ENCODE results near the gene SMDT1. TPM values are rescaled to one million over a fixed set of nuclear protein-coding genes. Genes with fewer than 3 reads are reported as not detected.

Gene SMDT1, protein sequence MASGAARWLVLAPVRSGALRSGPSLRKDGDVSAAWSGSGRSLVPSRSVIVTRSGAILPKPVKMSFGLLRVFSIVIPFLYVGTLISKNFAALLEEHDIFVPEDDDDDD
- total RNA-seq = 100 to 1,000 TPM; 145 to 148 TPM
- long read RNA-seq, transcript SMDT1-201 (3 exons, 1,567 nt) = major isoform, 73 of 78 reads
- long read RNA-seq, partial matches to known transcripts = 0 of 78 reads
- long read RNA-seq, other reads (novel, unspliced or antisense) = 1 of 78 reads

GRCh38 chr22:42079319-42080251 lies at the start of gene SMDT1:
Gene SMDT1, plus strand, starts transcription at chr22:42079700. Its CDS starts 69 bp downstream, at chr22:42079769.
- ATAC-seq = peak; percentile 85
- intact Hi-C loops (cut with DNase I, micrococcal nuclease) = no loop called here
- peak; percentile 99 for DNase-seq

GRCh38 chr22:42033263-42034181 lies 46.0 kb upstream of the SMDT1 start:
- intact Hi-C loops (cut with DNase I, micrococcal nuclease) = no loop called here
- DNase-seq = no peak
- ATAC-seq = no peak

- intact Hi-C loops (cut with DNase I, micrococcal nuclease) = no loop called here
- no peak for DNase-seq
- no peak for ATAC-seq
Measured at GRCh38 chr22:42035256-42035655, 44.2 kb upstream of the SMDT1 start.

GRCh38 chr22:42039271-42039670 lies 40.2 kb upstream of the SMDT1 start:
- ATAC-seq (no peak), DNase-seq (no peak)
- intact Hi-C loops (cut with DNase I, micrococcal nuclease) = no loop called here

DNA sequence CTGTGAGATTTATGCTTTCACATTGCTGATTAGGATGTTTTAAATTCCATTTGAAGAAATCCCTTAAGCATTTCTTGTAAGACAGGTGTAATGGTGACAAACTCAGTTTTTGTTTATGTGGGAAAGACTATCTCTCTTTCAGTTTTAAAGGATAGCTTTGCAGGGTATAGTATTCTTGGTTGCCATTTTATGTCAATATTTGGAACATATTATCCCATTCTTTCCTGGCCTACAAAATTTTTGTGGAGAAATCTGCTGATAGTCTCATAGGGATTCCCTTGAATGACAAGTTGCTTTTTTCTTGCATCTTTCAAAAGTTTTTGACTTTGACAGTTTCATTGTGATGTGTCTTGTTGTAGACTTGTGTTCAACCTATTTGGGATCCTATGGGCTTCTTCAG lies 37.7 kb upstream of the SMDT1 start:
- no peak for DNase-seq
- intact Hi-C loops (cut with DNase I, micrococcal nuclease) = no loop called here
- ATAC-seq = no peak

GRCh38 chr22:42050641-42051180 lies 28.8 kb upstream of the SMDT1 start:
- ATAC-seq (no peak), DNase-seq (no peak)
- intact Hi-C loops (cut with DNase I, micrococcal nuclease) = no loop called here

DNA sequence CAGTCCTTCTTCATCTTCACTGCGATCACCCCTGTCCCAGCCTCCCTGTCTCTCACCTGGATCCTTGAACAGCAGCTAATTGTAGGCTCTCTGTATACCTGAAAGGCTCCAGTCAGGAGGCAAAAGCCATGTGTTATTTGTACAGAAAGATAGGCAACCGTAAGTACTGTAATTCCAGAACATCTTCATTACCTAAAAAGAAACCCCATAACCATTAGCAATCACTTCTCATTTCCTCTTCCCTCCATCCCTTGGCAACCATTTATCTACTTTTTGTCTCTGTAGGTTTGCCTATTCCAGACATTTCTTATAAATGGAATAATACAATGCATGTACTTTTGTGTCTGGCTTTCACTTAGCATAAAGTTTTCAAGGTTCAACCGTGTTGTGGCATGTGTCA lies 26.7 kb upstream of the SMDT1 start:
- ATAC-seq = no peak
- intact Hi-C loops (cut with DNase I, micrococcal nuclease) = no loop called here
- no peak for DNase-seq

- no peak for ATAC-seq
Measured at GRCh38 chr22:42056757-42057511, 22.6 kb upstream of the SMDT1 start.

GRCh38 chr22:42060489-42060888 lies 19.0 kb upstream of the SMDT1 start:
- no peak for DNase-seq
- intact Hi-C loops (cut with DNase I, micrococcal nuclease) = no loop called here

More at GRCh38 chr22:42056757-42057511, 22.6 kb upstream of the SMDT1 start:
- no peak for DNase-seq
- intact Hi-C loops (cut with DNase I, micrococcal nuclease) = no loop called here

GRCh38 chr22:42061041-42061440 lies 18.5 kb upstream of the SMDT1 start:
- ATAC-seq = no peak
- intact Hi-C loops (cut with DNase I, micrococcal nuclease) = no loop called here
- no peak for DNase-seq

More at GRCh38 chr22:42060489-42060888, 19.0 kb upstream of the SMDT1 start:
- ATAC-seq = no peak

GRCh38 chr22:42062506-42063170 lies 16.9 kb upstream of the SMDT1 start:
- intact Hi-C loops (cut with DNase I, micrococcal nuclease) = no loop called here
- DNase-seq (no peak), ATAC-seq (no peak)

GRCh38 chr22:42064629-42065028 lies 14.9 kb upstream of the SMDT1 start:
- ATAC-seq (peak; percentile 93), DNase-seq (no peak)

GRCh38 chr22:42065438-42066125 lies 13.9 kb upstream of the SMDT1 start:
- intact Hi-C loops (cut with DNase I, micrococcal nuclease) = no loop called here
- ATAC-seq = no peak
- no peak for DNase-seq

More at GRCh38 chr22:42064629-42065028, 14.9 kb upstream of the SMDT1 start:
- intact Hi-C loops (cut with DNase I, micrococcal nuclease) = no loop called here

DNA sequence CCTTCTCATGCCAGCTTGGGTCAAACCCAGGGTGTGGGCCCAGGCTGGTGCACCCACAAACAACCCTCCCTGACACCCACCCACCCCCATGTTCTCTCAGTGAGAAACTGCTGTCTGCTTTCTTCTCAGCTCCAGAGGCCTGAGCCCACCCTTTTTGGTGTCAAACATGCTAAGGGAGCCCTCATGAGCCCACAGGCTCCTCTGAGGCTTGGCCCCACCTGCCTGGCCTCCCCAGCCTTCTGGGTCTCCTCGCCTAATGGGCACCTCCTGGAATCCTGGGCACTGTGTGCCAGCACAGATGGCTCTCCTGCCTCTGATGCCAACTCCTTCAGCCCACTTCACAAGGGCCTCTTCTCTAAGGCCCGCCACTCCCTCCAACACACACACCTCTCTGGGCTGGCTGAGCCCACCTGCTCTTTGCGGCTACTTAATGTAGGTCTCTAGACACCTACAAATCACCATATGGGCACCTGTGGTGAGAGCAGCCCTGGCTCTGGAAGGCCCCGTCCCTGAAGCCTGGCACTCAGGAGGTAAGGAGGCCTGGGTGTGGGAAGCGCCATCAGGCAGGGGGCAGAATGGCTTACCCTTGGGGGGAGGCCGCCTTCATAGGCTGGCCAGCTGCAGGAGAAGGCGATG lies 13.3 kb upstream of the SMDT1 start:
- no peak for ATAC-seq
- DNase-seq = no peak
- intact Hi-C loops (cut with DNase I, micrococcal nuclease) = no loop called here

GRCh38 chr22:42066937-42067336 lies 12.6 kb upstream of the SMDT1 start:
- DNase-seq = no peak

GRCh38 chr22:42067671-42068251 lies 11.7 kb upstream of the SMDT1 start:
- no peak for ATAC-seq
- intact Hi-C loops (cut with DNase I, micrococcal nuclease) = no loop called here
- DNase-seq = no peak

More at GRCh38 chr22:42066937-42067336, 12.6 kb upstream of the SMDT1 start:
- intact Hi-C loops (cut with DNase I, micrococcal nuclease) = no loop called here
- ATAC-seq = no peak

All from left colon (tissue), 2 donors.